HCT116 (cell line): Measurements from ENCODE around the gene ZSWIM6. TPM values are rescaled to one million over a fixed set of nuclear protein-coding genes. Genes with fewer than 3 reads are reported as not detected.

Experiments used
- ATAC-seq: fragments of 200-7000 bp; cut with Tn5 transposase; 2 replicates; pipeline ENCODE4 v1.9.1; 2020; ENCODE audit warnings: mild to moderate bottlenecking, moderate library complexity
- BruUV-seq: library from RNA; stranded (reverse); fragments of 400-500 nt; replicated peaks from 2 replicates; lab custom pipeline; 2021; lab: Mats Ljungman, UMichigan
- CTCF ChIA-PET: fragments of 300-600 bp; sonication (Branson Sonifier 250); formaldehyde crosslinking; loops from one replicate; lab custom pipeline; 2021; ENCODE audit warnings: antibody characterized with exemption; lab: Charles Lee
- POLR2A ChIA-PET: fragments of 300-600, 350-600 bp; sonication (Branson Sonifier 250); formaldehyde crosslinking; loops from one replicate; lab custom pipeline; 2021; ENCODE audit warnings: antibody characterized with exemption; lab: Charles Lee
- RAD21 ChIA-PET, 2 experiments: fragments of 300-600 bp; sonication (Branson Sonifier 250); formaldehyde crosslinking; loops; one replicate each; lab custom pipeline; 2023; ENCODE audit warnings: low total read pairs in 2 of 2; ENCODE audit not compliant: uncharacterized antibody in 2 of 2, unreplicated experiment in 2 of 2, low non-redundant PET in 1 of 2; lab: Charles Lee
- DNase-seq: peaks from one replicate; pipeline ENCODE4 v3.0.0-alpha.2; 2010; ENCODE audit warnings: low read depth, low spot score
- H2AFZ ChIP-seq: fragments of 200-600 bp; shearing (Covaris generic), sonication (generic); 2 replicates; pipeline ENCODE4 v1.6.1; 2017; ENCODE audit warnings: low read depth, mixed run types, mixed read lengths, antibody characterized with exemption, low read length; ENCODE audit not compliant: poor library complexity, severe bottlenecking
- H3K27ac ChIP-seq: 2 replicates; pipeline ENCODE4 v1.5.1; 2012; ENCODE audit warnings: low read depth, low read length
- H3K27me3 ChIP-seq: fragments of 200-600 bp; sonication (generic); 2 replicates; pipeline ENCODE4 v1.6.1; 2016; ENCODE audit warnings: mixed run types, low read length, mixed read lengths; ENCODE audit not compliant: insufficient read depth
- H3K36me3 ChIP-seq, 2 experiments: fragments of 200-500 bp in 1 of 2; fragments of 200-600 bp in 1 of 2; sonication (Bioruptor generic) in 1 of 2; sonication (generic) in 1 of 2; 2 replicates each; pipeline versions ENCODE4 v1.5.1 to v1.6.1; 2014 to 2016; ENCODE audit warnings: low read length in 2 of 2, inconsistent platforms in 1 of 2, mixed read lengths in 1 of 2, mixed run types in 1 of 2; ENCODE audit not compliant: insufficient read depth in 2 of 2, control insufficient read depth in 1 of 2
- H3K4me1 ChIP-seq, 2 experiments: fragments of 200-600 bp in 1 of 2; sonication (generic) in 1 of 2; 2 replicates each; pipeline versions ENCODE4 v1.5.1 to v1.6.1; 2012 to 2017; ENCODE audit warnings: low read length in 2 of 2, inconsistent platforms in 1 of 2, mild to moderate bottlenecking in 1 of 2, mixed read lengths in 1 of 2, mixed run types in 1 of 2, moderate library complexity in 1 of 2; ENCODE audit not compliant: insufficient read depth in 2 of 2, control insufficient read depth in 1 of 2
- H3K4me2 ChIP-seq: fragments of 200-600 bp; sonication (generic); 2 replicates; pipeline ENCODE4 v1.6.1; 2017; ENCODE audit warnings: mixed run types, low read length, mixed read lengths
- H3K4me3 ChIP-seq, 2 experiments: fragments of 200-600 bp in 1 of 2; sonication (generic) in 1 of 2; replicated peaks in 1 of 2; 2 replicates each; pipeline ENCODE4 v1.5.1; 2011 to 2016; ENCODE audit warnings: low read length in 2 of 2, control low read depth in 1 of 2, low read depth in 1 of 2, mild to moderate bottlenecking in 1 of 2, mixed read lengths in 1 of 2, mixed run types in 1 of 2
- H3K79me2 ChIP-seq: fragments of 200-600 bp; sonication (generic); 2 replicates; pipeline ENCODE4 v1.6.1; 2017; ENCODE audit warnings: mild to moderate bottlenecking, mixed run types, low read length, moderate library complexity, mixed read lengths; ENCODE audit not compliant: insufficient read depth
- H3K9ac ChIP-seq: fragments of 200-600 bp; sonication (generic); 2 replicates; pipeline ENCODE4 v1.6.1; 2016; ENCODE audit warnings: low read length, mixed read lengths
- H3K9me2 ChIP-seq: fragments of 200-600 bp; sonication (generic), shearing (Covaris generic); 2 replicates; pipeline ENCODE4 v1.6.1; 2017; ENCODE audit warnings: mixed run types, mild to moderate bottlenecking, moderate library complexity; ENCODE audit not compliant: insufficient read depth
- H3K9me3 ChIP-seq, 2 experiments: fragments of 200-500 bp in 1 of 2; fragments of 200-600 bp in 1 of 2; sonication (Bioruptor generic) in 1 of 2; sonication (generic) in 1 of 2; 2 replicates each; pipeline ENCODE4 v1.6.1; 2014 to 2017; ENCODE audit warnings: low read length in 2 of 2, mixed read lengths in 2 of 2, inconsistent platforms in 1 of 2, low read depth in 1 of 2, mild to moderate bottlenecking in 1 of 2, mixed run types in 1 of 2, moderate library complexity in 1 of 2; ENCODE audit not compliant: control insufficient read depth in 1 of 2, insufficient read depth in 1 of 2
- H4K20me1 ChIP-seq: fragments of 200-600 bp; sonication (generic), shearing (Covaris generic); 2 replicates; pipeline ENCODE4 v1.6.1; 2017; ENCODE audit warnings: mixed run types, mild to moderate bottlenecking, moderate library complexity; ENCODE audit not compliant: insufficient read depth
- CBX3 ChIP-seq: IDR thresholded peaks from 2 replicates; pipeline ENCODE4 v1.6.1; 2012; ENCODE audit warnings: low read depth
- CEBPB ChIP-seq: IDR thresholded peaks from 2 replicates; pipeline ENCODE4 v1.6.1; 2012; ENCODE audit warnings: low read depth
- EGR1 ChIP-seq: IDR thresholded peaks from 2 replicates; pipeline ENCODE4 v1.6.1; 2012; ENCODE audit warnings: low read depth
- ELF1 ChIP-seq: IDR thresholded peaks from 2 replicates; pipeline ENCODE4 v1.6.1; 2012; ENCODE audit warnings: low read depth, borderline replicate concordance
- EZH2 ChIP-seq: fragments of 200-600 bp; sonication (generic); IDR thresholded peaks from 2 replicates; pipeline ENCODE4 v1.6.1; 2017; ENCODE audit warnings: antibody characterized with exemption, mixed run types
- EZH2phosphoT487 ChIP-seq: fragments of 200-600 bp; IDR thresholded peaks from 2 replicates; pipeline ENCODE4 v1.6.1; 2018; ENCODE audit warnings: antibody characterized with exemption, borderline replicate concordance
- JUND ChIP-seq: IDR thresholded peaks from 2 replicates; pipeline ENCODE4 v1.6.1; 2012
- SRF ChIP-seq: IDR thresholded peaks from 2 replicates; pipeline ENCODE4 v1.6.1; 2012; ENCODE audit warnings: low read depth
- TCF7L2 ChIP-seq: IDR thresholded peaks from 2 replicates; pipeline ENCODE4 v1.7.0; 2011; ENCODE audit warnings: borderline replicate concordance, inconsistent platforms; ENCODE audit not compliant: insufficient read depth, insufficient read length; ENCODE audit errors: extremely low read depth
- YY1 ChIP-seq: IDR thresholded peaks from 2 replicates; pipeline ENCODE4 v1.6.1; 2011; ENCODE audit warnings: low read length, low read depth, moderate library complexity, mild to moderate bottlenecking; ENCODE audit not compliant: insufficient replicate concordance; ENCODE audit errors: extremely low read depth
- ZFX ChIP-seq: fragments of 450-650 bp; IDR thresholded peaks from 2 replicates; pipeline ENCODE4 v1.6.1; 2017
- ZNF274 ChIP-seq: fragments of 200-500 bp; sonication (Bioruptor generic); IDR thresholded peaks from 2 replicates; pipeline ENCODE4 v1.6.1; 2014; ENCODE audit warnings: mild to moderate bottlenecking, low read depth, low read length, inconsistent platforms
- intact Hi-C: fragments of 100-400 bp; cut with micrococcal nuclease; formaldehyde crosslinking; loops from 2 replicates; pipeline ENCODE4 v1.10.0; 2022
- total RNA-seq: library from RNA; stranded (reverse); gene quantifications from one replicate; pipeline ENCODE4 v1.2.1, GENCODE V29; 2021; ENCODE audit not compliant: unreplicated experiment
- TF ChIP-seq, protein P1 (sequence below), 3 experiments: fragments of 200-600 bp in 1 of 3; sonication (generic) in 1 of 3; IDR thresholded peaks in 2 of 3; conservative IDR thresholded peaks in 1 of 3; 2 replicates each; pipeline ENCODE4 v1.5.1; 2012 to 2017; ENCODE audit warnings: low read depth in 2 of 3, low read length in 2 of 3, antibody characterized with exemption in 1 of 3, borderline replicate concordance in 1 of 3, control low read depth in 1 of 3, mild to moderate bottlenecking in 1 of 3, mixed read lengths in 1 of 3, mixed run types in 1 of 3, moderate library complexity in 1 of 3; ENCODE audit not compliant: insufficient read depth in 1 of 3
- TF ChIP-seq, protein P2 (sequence below): IDR thresholded peaks from 2 replicates; pipeline ENCODE4 v1.6.1; 2012
- TF ChIP-seq, protein P3 (sequence below): IDR thresholded peaks from 2 replicates; pipeline ENCODE4 v1.6.1; 2012; ENCODE audit warnings: low read depth

ZSWIM6 gene
- total RNA-seq, 1 experiment from 2014 or later = 7.4 TPM

DNA sequence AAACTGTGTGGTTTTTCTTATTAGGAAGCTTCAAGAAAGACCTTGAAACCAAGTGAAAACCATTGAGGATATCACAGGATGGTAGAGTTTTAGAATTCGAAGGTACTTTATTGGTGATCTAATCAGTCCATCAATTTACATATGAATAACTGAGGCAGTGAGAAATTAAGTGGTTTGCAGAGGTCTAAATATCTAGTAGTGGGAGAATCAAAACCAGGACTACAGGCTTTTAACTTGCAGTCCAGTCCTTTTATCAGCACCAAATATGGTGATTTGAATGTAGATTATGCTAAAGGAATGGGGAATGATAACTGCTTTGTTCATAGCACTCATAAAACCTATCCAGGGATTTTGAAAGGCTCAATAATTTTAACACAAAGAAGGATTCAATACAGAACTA lies 85.8 kb downstream of the ZSWIM6 start:
- intact Hi-C loops = no loop called here
- H4K20me1 ChIP-seq = no peaks in the 10 kb centered on the region

More for the DNA sequence above, 85.8 kb downstream of the ZSWIM6 start:
- Histone ChIP-seq H3K4me3 (no peak overlapping the region), H3K4me1 (peaks cover 26 to 38% of the 10 kb centered on the region in 2 experiments), H2AFZ (no peak overlapping the region), H3K79me2 (peaks cover 71% of the 10 kb centered on the region), H3K4me2 (no peak overlapping the region), H3K27ac (no peak overlapping the region), H3K9me3 (no peaks in the 10 kb centered on the region), H3K9ac (no peak overlapping the region), H3K36me3 (no peaks in the 10 kb centered on the region), H3K9me2 (no peaks in the 10 kb centered on the region), H3K27me3 (no peaks in the 10 kb centered on the region)
- no TSS peak for BruUV-seq
- CTCF ChIA-PET = no interaction called here
- TF ChIP-seq ELF1 = no peak
- no peak for TF ChIP-seq EZH2
- TF ChIP-seq ZNF274 = no peak
- TF ChIP-seq CBX3 = no peak
- no peak for TF ChIP-seq EGR1
- no peak for TF ChIP-seq TCF7L2
- TF ChIP-seq, protein P1, sequence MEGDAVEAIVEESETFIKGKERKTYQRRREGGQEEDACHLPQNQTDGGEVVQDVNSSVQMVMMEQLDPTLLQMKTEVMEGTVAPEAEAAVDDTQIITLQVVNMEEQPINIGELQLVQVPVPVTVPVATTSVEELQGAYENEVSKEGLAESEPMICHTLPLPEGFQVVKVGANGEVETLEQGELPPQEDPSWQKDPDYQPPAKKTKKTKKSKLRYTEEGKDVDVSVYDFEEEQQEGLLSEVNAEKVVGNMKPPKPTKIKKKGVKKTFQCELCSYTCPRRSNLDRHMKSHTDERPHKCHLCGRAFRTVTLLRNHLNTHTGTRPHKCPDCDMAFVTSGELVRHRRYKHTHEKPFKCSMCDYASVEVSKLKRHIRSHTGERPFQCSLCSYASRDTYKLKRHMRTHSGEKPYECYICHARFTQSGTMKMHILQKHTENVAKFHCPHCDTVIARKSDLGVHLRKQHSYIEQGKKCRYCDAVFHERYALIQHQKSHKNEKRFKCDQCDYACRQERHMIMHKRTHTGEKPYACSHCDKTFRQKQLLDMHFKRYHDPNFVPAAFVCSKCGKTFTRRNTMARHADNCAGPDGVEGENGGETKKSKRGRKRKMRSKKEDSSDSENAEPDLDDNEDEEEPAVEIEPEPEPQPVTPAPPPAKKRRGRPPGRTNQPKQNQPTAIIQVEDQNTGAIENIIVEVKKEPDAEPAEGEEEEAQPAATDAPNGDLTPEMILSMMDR (IDR thresholded peaks at IDR 0.05 in 2 of 3, conservative IDR thresholded peaks at IDR 0.05 in 1 of 3; ENCODE audit: borderline replicate concordance in 1 of 3, insufficient read depth in 1 of 3, low read depth in 2 of 3, low read length in 2 of 3) = no peak
- TF ChIP-seq ZFX = no peak
- TF ChIP-seq, protein P2, sequence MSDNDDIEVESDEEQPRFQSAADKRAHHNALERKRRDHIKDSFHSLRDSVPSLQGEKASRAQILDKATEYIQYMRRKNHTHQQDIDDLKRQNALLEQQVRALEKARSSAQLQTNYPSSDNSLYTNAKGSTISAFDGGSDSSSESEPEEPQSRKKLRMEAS = no peak
- TF ChIP-seq JUND = no peak
- TF ChIP-seq EZH2phosphoT487 = no peak
- TF ChIP-seq, protein P3, sequence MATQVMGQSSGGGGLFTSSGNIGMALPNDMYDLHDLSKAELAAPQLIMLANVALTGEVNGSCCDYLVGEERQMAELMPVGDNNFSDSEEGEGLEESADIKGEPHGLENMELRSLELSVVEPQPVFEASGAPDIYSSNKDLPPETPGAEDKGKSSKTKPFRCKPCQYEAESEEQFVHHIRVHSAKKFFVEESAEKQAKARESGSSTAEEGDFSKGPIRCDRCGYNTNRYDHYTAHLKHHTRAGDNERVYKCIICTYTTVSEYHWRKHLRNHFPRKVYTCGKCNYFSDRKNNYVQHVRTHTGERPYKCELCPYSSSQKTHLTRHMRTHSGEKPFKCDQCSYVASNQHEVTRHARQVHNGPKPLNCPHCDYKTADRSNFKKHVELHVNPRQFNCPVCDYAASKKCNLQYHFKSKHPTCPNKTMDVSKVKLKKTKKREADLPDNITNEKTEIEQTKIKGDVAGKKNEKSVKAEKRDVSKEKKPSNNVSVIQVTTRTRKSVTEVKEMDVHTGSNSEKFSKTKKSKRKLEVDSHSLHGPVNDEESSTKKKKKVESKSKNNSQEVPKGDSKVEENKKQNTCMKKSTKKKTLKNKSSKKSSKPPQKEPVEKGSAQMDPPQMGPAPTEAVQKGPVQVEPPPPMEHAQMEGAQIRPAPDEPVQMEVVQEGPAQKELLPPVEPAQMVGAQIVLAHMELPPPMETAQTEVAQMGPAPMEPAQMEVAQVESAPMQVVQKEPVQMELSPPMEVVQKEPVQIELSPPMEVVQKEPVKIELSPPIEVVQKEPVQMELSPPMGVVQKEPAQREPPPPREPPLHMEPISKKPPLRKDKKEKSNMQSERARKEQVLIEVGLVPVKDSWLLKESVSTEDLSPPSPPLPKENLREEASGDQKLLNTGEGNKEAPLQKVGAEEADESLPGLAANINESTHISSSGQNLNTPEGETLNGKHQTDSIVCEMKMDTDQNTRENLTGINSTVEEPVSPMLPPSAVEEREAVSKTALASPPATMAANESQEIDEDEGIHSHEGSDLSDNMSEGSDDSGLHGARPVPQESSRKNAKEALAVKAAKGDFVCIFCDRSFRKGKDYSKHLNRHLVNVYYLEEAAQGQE = no peak
- TF ChIP-seq CEBPB = no peak
- no peak for TF ChIP-seq SRF
- TF ChIP-seq YY1 = no peak
- ATAC-seq (no peak), DNase-seq (no peak)
- POLR2A ChIA-PET = interaction anchor here (0.9 kb wide), 1 partner anchor 8 kb away, joined by 3 read pairs; no protein-coding TSS in a partner anchor
- RAD21 ChIA-PET = no interaction called here
